SIG-M5 treated with dmso at 0.1 percent for 504 hours (cell line): ENCODE data around the gene PLA2G4D.
A peak's percentile ranks its signal among the peaks of the same experiment; 100 is the strongest.

Source experiments
- DNase-seq: peaks from one replicate; lab custom pipeline; 2025; ENCODE audit not compliant: unreplicated experiment; lab: John Stamatoyannopoulos, UW

Gene PLA2G4D

DNA sequence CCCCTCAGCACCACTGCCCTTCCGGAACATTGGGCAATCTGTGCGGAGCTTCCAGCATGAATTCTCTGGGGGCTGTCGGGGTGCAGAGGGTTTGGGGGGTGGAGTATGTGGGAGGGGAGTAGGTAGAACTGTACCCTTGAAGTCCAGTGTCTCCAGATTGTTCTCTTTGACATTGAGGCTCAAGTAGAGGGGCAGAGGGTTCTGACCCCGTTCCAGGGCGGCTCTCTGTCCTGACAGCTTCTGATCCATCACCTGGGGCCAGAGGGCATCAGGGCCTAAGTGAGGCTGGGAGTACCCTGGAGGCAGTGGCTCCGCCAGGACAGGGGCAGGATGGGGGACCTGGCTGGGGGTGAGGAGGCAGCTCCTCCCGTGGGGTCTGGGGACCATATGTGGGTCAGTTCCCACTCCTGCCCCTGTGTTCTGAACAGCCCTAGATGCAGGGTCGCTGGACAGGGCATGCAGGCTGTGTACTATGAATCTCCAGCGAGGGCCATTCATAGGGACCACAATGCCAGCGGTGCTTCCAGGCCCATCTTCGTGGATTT lies 22.1 kb downstream of the PLA2G4D start:
- no peak for DNase-seq

GRCh38 chr15:42071717-42072116 lies 22.6 kb downstream of the PLA2G4D start:
- DNase-seq: no peak

- no peak for DNase-seq
Observed at GRCh38 chr15:42070976-42071350, 23.4 kb downstream of the PLA2G4D start.

- DNase-seq: no peak
Observed at GRCh38 chr15:42070279-42070975, 23.9 kb downstream of the PLA2G4D start.

GRCh38 chr15:42069496-42070278 lies 24.7 kb downstream of the PLA2G4D start:
- DNase-seq: no peak

DNA sequence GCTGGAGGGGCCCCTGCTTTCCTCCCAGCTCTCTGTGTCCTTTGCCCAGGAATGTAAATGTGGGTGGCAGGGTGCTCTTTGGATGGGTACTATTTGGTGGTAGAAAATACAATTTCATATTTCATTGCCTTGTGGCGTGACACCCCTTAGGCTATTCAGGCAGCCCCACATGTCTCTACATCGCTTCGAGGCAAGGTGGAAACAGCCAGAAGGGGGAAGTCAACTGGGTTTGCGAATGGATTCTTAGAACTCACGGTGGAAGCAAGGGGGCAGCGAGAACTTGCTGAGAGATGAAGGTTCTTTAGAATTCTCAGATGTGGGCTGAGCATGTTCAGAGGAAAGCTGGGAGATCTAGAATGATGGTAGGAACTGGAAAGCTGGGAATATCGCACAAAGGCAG lies 25.3 kb downstream of the PLA2G4D start:
- DNase-seq: no peak

DNA sequence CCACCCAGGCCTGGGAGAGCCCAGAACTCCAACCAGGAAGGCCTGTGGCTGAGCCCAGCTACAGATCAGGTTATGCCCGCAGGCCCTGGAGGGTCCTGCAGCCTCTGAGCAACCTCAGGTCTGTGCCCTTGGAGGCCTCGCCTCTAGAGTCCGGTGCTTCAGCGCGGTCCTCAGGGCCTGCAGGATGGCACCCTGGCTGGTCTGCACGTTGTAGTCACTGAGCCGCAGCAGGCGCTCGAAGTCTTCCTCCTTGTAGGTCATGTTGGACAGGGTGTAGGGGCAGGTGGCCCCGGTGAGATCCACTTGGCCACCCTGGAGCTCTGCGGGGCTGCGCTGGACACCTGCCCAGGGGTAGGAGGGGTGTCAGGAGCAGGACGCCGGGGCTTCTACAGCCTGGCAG lies 25.8 kb downstream of the PLA2G4D start:
- no peak for DNase-seq

DNA sequence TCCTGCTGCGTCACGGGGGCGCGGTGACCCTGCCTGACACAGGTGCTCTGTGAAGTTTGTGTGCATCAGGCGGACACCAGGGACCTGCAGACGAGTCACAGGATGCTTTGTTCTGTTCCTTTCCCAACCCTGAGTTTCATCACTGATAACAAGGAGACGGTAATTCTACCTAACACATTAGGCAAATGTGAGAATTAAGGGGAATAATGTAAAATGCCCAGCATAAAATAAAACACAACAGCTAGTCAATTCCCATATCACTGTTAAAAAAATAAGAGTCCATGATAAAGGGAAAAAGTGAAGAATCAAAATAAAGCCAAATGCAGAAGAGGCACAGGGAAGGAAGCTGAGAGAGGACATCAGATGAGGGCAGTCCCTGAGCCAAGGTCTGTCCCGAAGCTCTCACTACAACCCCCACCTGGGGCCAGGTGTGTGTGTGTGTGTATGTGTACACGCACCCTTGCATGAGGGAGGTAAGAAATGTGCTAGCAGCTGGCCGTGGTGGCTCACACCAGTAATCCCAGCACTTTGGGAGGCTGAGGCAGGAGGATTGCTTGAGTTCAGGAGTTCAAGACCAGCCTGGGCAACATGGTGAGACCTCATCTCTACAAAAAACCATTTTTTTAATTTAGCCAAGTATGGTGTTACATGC lies 27.5 kb downstream of the PLA2G4D start:
- DNase-seq: no peak

DNA sequence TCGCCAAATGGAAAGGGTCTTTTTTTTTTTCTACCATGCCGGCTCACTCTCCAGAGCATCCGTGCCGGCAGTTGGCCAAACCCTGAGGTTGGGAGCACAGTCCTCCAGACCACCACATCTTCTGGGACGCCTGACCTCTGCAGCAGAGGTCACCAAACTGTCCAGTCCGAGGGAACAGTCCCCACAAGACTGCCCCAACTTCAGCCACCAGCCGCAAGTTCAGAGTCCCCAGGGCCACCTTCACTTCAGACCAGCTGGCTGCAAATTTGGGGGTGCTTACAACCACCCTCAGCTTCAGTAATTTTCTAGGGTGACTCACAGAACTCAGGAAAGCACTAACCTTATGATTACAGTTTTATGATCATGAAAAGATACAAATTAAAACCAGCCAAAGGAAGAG lies 28.9 kb downstream of the PLA2G4D start:
- no peak for DNase-seq

DNA sequence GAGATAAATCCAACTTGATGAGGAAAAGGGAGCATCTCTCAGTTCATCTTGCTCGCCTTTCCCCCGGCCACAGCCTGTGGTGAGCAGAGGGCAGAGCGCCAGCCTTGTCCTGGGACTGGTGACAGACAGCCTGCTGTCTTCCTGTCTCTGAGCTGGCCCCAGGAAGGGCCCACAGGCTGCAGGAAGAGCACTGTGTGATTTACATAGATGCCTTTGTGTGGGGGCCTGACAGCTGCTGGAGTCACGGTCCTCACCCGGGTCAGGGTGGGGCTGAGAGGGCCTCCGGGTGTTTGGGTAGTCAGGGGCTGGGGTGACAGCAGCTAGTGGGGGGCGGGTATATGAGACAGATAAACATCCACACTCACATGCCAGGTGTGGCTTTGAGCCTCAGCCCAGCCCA lies 29.3 kb downstream of the PLA2G4D start:
- DNase-seq: no peak

DNA sequence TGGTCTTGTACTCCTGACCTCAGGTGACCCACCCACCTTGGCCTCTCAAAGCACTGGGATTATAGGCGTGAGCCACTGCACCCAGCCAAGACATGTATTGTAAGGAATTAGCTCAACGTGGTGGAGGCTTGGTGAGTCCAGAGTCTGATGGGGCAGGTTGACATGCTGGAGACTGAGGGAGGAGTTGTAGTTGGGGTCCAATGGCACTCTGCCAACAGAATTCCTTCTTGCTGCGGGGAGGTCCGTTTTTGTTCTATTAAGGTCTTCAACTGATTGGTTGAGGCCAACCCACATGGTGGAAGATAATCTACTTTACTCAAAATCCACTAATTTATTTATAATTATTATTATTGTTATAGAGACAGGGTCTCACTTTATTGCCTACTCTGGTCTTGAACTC lies 30.1 kb downstream of the PLA2G4D start:
- no peak for DNase-seq

GRCh38 chr15:42063122-42063848 lies 31.1 kb downstream of the PLA2G4D start:
- no peak for DNase-seq

DNA sequence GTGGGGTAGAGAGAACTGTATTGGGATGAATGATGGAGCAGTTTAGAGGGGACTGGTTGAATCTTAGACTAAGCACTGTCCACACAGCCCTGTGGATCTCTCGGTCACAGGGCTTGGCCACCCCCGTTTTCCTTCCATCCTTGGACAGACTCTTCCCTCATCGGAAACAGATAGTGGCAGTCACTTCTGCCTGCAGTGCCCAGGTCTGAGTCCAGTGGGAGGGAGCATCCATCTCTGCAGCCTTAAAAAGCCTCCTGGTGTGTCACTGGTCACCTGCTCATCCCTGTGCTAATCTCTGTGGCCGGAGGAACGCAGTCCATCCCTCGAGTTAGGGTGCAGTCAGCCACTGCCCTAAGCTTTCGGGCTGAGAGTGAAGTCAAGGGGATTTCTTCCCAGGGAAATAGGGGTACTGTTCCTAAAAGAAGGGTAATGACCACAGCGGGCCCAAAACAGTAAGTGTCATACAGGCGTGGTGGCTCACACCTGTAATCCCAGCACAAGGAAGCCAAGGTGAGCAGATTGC lies 32.0 kb downstream of the PLA2G4D start:
- DNase-seq: no peak

DNA sequence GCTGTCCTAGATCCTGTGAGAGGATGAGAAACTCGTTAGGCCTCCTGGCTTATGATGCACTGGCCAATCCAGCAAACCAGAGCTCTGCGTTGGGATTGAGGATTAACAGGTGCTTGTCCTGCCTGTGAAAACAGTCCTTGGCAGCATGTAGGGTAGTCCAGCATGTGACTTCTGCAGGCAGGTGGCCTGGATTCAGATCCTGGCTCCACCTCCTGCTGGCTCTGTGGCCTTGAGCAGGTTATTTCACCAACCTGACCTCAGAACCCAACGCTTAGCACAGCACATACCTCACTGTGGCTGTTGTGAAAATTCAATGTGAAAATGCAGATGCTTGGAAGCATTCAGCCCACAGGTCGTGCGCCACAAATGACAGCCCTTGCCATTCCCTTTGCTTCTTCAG lies 33.6 kb downstream of the PLA2G4D start:
- no peak for DNase-seq

DNA sequence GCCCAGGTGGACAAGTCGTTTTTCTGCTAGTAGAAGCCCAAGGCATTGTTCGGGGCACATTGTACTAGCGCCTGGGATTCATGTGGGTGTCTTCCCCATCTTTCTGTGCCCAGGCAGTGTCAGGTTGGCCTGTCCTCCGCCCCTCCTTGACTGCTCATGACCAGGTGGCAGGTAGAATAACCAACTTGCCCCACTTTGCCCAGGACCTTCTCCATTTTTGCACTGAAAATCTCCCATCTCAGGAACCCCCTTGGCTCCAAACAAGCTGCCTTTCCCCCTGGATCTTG lies 33.9 kb downstream of the PLA2G4D start:
- no peak for DNase-seq

GRCh38 chr15:42059661-42060476 lies 34.5 kb downstream of the PLA2G4D start:
- DNase-seq: peak; percentile 32

GRCh38 chr15:42058791-42059190 lies 35.6 kb downstream of the PLA2G4D start:
- DNase-seq: no peak

DNA sequence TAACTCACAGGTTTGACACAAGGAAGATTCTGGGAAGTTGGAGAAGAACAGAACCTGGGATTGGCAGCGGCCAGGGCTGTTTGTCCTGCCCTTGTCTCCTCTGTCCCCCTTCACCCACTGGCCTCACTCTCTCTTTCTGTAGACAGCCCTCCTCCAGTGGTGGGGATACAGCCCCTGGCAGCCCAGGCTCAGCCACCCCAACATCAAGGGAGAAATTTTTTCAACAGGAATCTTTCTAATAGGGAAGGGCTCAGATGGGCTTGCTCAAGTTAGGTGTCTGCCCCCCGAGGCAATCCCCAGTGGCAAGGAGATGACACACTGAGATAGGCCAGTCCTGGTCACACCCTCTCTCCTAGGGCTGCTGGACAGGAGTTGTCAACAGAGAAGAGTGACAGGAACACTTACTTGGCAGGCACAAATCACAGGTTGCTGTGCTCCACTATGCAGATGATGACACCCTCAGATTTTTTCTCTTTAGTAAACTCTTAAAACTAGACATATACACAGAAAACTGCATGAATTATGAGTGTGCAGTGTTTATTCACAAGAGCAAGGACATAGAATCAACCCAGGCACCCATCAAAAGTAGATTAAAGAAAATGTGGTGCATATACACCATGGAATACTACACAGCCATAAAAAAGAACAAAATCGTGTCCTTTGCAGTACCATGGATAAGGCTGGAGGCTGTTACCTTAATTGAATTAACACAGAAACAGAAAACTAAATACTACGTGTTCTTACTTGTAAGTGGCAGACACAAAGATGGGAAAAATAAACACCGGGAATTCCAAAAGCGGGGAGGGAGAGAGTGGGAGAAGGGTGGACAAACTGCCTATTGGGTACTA lies 36.3 kb downstream of the PLA2G4D start:
- DNase-seq: no peak
